ENCODE measurements around the gene SLC34A3. TPM values are rescaled to one million over a fixed set of nuclear protein-coding genes. Genes with fewer than 3 reads are reported as not detected.

SLC34A3 gene
- total RNA-seq, 1 experiment from 2014 or later, result 2.5 TPM

GRCh38 chr9:137271696-137272076 lies 41.0 kb downstream of the SLC34A3 start:
- Histone ChIP-seq H3K79me2 (ENCODE audit: low read depth) (no peaks in the 10 kb centered on the region), H3K27me3 (ENCODE audit: insufficient read depth, low read depth) (no peaks in the 10 kb centered on the region), H3K4me1 (replicated peaks; ENCODE audit: insufficient read depth) (peaks cover 5% of the 10 kb centered on the region), H3K9me3 (ENCODE audit: insufficient read depth, low read depth) (no peaks in the 10 kb centered on the region), H3K4me3 (no peak overlapping the region), H3F3A (ENCODE audit: insufficient read depth, low read depth) (peaks cover 18% of the 10 kb centered on the region; the same call in 1 of the 2 replicates), H3K36me3 (ENCODE audit: low read depth) (no peaks in the 10 kb centered on the region), H3K4me2 (no peak overlapping the region), H2AFZ (no peak overlapping the region), H3K9me2 (ENCODE audit: insufficient read depth) (no peaks in the 10 kb centered on the region), H3K27ac (no peak overlapping the region), H4K20me1 (ENCODE audit: insufficient read depth) (peaks cover 12% of the 10 kb centered on the region; the same call in 1 of the 2 replicates)
- TF ChIP-seq CTCF (conservative IDR thresholded peaks at IDR 0.05) (no peak), EZH2 (IDR thresholded peaks at IDR 0.05; ENCODE audit: low read depth) (no peak)
- POLR2A ChIA-PET (ENCODE audit: unreplicated experiment), result no interaction called here
- intact Hi-C loops (cut with micrococcal nuclease; ENCODE audit: unreplicated experiment), result no loop called here
- no peak for DNase-seq
- no TSS peak for BruUV-seq (replicated peaks)
- CTCF ChIA-PET, result no interaction called here

GRCh38 chr9:137272241-137273094 lies 41.8 kb downstream of the SLC34A3 start:
- Histone ChIP-seq H3K4me2 (no peak overlapping the region), H3K36me3 (ENCODE audit: low read depth) (no peaks in the 10 kb centered on the region), H3F3A (ENCODE audit: insufficient read depth, low read depth) (peaks cover 24% of the 10 kb centered on the region), H3K27me3 (ENCODE audit: insufficient read depth, low read depth) (no peaks in the 10 kb centered on the region), H3K9me2 (ENCODE audit: insufficient read depth) (no peaks in the 10 kb centered on the region), H3K27ac (no peak overlapping the region), H3K9me3 (ENCODE audit: insufficient read depth, low read depth) (no peaks in the 10 kb centered on the region), H4K20me1 (ENCODE audit: insufficient read depth) (peaks cover 12% of the 10 kb centered on the region; the same call in 1 of the 2 replicates), H3K4me3 (no peak overlapping the region), H2AFZ (no peak overlapping the region), H3K4me1 (replicated peaks; ENCODE audit: insufficient read depth) (peaks cover 12% of the 10 kb centered on the region), H3K79me2 (ENCODE audit: low read depth) (no peaks in the 10 kb centered on the region)
- TF ChIP-seq EZH2 (IDR thresholded peaks at IDR 0.05; ENCODE audit: low read depth) (no peak), CTCF (conservative IDR thresholded peaks at IDR 0.05) (no peak)
- no TSS peak for BruUV-seq (replicated peaks)
- no peak for DNase-seq
- POLR2A ChIA-PET (ENCODE audit: unreplicated experiment), result no interaction called here
- CTCF ChIA-PET, result interaction anchor here (0.5 to 0.6 kb wide), 2 partner anchors 12 to 139 kb away, joined by 3 to 6 read pairs; no protein-coding TSS in a partner anchor
- intact Hi-C loops (cut with micrococcal nuclease; ENCODE audit: unreplicated experiment), result no loop called here

- CTCF ChIA-PET, result no interaction called here
- POLR2A ChIA-PET (ENCODE audit: unreplicated experiment), result no interaction called here
Measured at GRCh38 chr9:137273095-137273490, 42.4 kb downstream of the SLC34A3 start.

More at GRCh38 chr9:137273095-137273490, 42.4 kb downstream of the SLC34A3 start:
- H2AFZ ChIP-seq, result no peak overlapping the region
- H3K4me2 ChIP-seq, result no peak overlapping the region
- H3K36me3 ChIP-seq (ENCODE audit: low read depth), result no peaks in the 10 kb centered on the region
- no peaks in the 10 kb centered on the region for H3K9me2 ChIP-seq (ENCODE audit: insufficient read depth)
- DNase-seq, result no peak
- TF ChIP-seq EZH2 (IDR thresholded peaks at IDR 0.05; ENCODE audit: low read depth), result no peak
- TF ChIP-seq CTCF (conservative IDR thresholded peaks at IDR 0.05), result no peak
- no peak overlapping the region for H3K4me3 ChIP-seq
- peaks cover 12% of the 10 kb centered on the region; the same call in 1 of the 2 replicates for H4K20me1 ChIP-seq (ENCODE audit: insufficient read depth)
- intact Hi-C loops (cut with micrococcal nuclease; ENCODE audit: unreplicated experiment), result no loop called here
- peaks cover 3% of the 10 kb centered on the region; the same call in 1 of the 2 replicates for H3K79me2 ChIP-seq (ENCODE audit: low read depth)
- peaks cover 24% of the 10 kb centered on the region for H3F3A ChIP-seq (ENCODE audit: insufficient read depth, low read depth)
- no peaks in the 10 kb centered on the region for H3K27me3 ChIP-seq (ENCODE audit: insufficient read depth, low read depth)
- H3K9me3 ChIP-seq (ENCODE audit: insufficient read depth, low read depth), result no peaks in the 10 kb centered on the region
- BruUV-seq (replicated peaks), result TSS peak; percentile 5
- peaks cover 12% of the 10 kb centered on the region for H3K4me1 ChIP-seq (replicated peaks; ENCODE audit: insufficient read depth)
- H3K27ac ChIP-seq, result no peak overlapping the region

Measured in PC-9 (cell line).